ENCODE measurements around the gene DPYSL4.

Gene DPYSL4

GRCh38 chr10:132170561-132171361 is 16.0 kb upstream of the DPYSL4 start:
- TF ChIP-seq CTCF (IDR thresholded peaks at IDR 0.05), result no peak

- no peak for TF ChIP-seq CTCF (IDR thresholded peaks at IDR 0.05)
Observed at GRCh38 chr10:132172091-132173066, 14.4 kb upstream of the DPYSL4 start.

- TF ChIP-seq CTCF (IDR thresholded peaks at IDR 0.05), result no peak
Observed at GRCh38 chr10:132173185-132173584, 13.6 kb upstream of the DPYSL4 start.

GRCh38 chr10:132174237-132174636 is 12.5 kb upstream of the DPYSL4 start:
- no peak for TF ChIP-seq CTCF (IDR thresholded peaks at IDR 0.05)

GRCh38 chr10:132175408-132175807 is 11.3 kb upstream of the DPYSL4 start:
- TF ChIP-seq CTCF (IDR thresholded peaks at IDR 0.05), result no peak

- no peak for TF ChIP-seq CTCF (IDR thresholded peaks at IDR 0.05)
Observed at GRCh38 chr10:132175907-132176581, 10.7 kb upstream of the DPYSL4 start.

All from LNCAP (cell line).